ENCODE results near the gene TFAP2A.
A peak's percentile ranks its signal among the peaks of the same experiment; 100 is the strongest.

DNA sequence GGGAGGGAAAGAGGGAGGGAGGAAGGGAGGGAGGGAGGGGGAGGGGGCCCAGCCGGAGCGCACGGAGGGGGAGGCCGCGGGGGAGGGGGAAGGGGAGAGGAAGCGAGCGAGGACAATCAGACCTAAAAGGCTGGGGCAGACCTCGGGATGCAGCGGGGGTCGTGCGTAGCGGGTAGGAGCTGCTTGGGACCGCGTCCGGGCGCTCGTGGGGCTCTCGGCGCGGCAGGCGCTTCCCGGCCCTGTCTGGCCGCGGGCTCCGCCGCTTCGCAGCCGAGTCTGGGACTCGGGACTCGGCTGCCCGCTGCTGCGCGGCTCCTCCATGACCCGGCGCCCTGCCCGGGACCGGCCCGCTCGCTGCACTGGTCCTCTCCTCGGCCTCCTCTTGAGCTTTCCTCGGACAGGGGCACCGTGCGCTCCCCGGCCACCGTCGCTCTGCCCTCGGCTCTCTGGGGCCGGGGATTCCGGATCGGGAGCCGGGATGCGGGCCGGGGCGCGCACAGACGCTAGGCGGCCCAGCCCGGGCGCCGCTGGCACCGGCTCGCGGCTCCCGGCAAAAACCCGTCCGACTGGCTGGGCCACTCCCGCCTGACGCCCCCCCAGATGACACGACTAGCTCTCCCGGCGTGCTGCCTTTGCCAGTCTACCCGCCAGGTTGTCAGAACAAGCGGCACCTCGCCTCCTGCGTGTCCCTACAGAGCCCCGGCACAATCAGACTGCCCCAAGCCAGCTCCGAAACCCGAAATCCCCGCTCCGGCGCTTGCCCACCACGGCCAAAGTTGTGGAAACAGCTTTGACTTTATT, 2.2 kb downstream of the TFAP2A start:
- no peak for TF ChIP-seq MAFK (IDR thresholded peaks at IDR 0.05; ENCODE audit: partially characterized antibody)
- no peak for TF ChIP-seq ZNF302 (CRISPR knock-in tag; IDR thresholded peaks at IDR 0.05)
- TF ChIP-seq, protein P1, sequence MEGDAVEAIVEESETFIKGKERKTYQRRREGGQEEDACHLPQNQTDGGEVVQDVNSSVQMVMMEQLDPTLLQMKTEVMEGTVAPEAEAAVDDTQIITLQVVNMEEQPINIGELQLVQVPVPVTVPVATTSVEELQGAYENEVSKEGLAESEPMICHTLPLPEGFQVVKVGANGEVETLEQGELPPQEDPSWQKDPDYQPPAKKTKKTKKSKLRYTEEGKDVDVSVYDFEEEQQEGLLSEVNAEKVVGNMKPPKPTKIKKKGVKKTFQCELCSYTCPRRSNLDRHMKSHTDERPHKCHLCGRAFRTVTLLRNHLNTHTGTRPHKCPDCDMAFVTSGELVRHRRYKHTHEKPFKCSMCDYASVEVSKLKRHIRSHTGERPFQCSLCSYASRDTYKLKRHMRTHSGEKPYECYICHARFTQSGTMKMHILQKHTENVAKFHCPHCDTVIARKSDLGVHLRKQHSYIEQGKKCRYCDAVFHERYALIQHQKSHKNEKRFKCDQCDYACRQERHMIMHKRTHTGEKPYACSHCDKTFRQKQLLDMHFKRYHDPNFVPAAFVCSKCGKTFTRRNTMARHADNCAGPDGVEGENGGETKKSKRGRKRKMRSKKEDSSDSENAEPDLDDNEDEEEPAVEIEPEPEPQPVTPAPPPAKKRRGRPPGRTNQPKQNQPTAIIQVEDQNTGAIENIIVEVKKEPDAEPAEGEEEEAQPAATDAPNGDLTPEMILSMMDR (IDR thresholded peaks at IDR 0.05): no peak
- TF ChIP-seq CBX2 (IDR thresholded peaks at IDR 0.05; ENCODE audit: borderline replicate concordance, low read depth): no peak
- peak; percentile 56 for TF ChIP-seq POLR2A (IDR thresholded peaks at IDR 0.05; ENCODE audit: low read length)
- TF ChIP-seq CHD4 (IDR thresholded peaks at IDR 0.05; ENCODE audit: borderline replicate concordance): no peak
- TF ChIP-seq, protein P2, sequence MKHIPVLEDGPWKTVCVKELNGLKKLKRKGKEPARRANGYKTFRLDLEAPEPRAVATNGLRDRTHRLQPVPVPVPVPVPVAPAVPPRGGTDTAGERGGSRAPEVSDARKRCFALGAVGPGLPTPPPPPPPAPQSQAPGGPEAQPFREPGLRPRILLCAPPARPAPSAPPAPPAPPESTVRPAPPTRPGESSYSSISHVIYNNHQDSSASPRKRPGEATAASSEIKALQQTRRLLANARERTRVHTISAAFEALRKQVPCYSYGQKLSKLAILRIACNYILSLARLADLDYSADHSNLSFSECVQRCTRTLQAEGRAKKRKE (CRISPR knock-in tag; IDR thresholded peaks at IDR 0.05; ENCODE audit: low read depth): no peak
